GM18502 (cell line): Measurements from ENCODE around the gene GYG1.
"Not testable (repeated sequence)": the region's sequence is repeated elsewhere in the genome, so short reads cannot be mapped to it uniquely, and the experiment has no call there.

Experiments
- ATAC-seq: cut with Tn5 transposase; IDR thresholded peaks from one replicate; pipeline ENCODE4 v1.9.1; 2021; ENCODE audit warnings: mild to moderate bottlenecking; ENCODE audit not compliant: unreplicated experiment, poor library complexity

Gene GYG1

DNA sequence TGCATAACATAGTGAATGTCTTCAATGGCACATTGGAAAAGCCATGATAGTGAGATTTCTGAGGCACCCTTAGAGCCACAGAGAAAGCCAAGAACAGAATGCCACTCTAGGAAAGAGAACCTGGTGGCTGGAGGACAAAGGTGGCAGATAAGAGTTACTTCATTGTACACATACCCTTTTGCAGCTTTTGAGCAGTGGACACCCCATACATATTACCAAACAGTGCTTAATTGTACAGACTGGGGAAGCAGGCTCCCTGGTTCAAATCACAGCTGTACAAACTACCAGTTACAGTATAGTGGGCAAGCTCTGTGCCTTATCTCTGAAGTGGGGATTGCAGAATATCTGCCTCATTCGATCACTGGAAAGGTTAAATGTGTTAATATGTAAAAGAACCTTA is 10.1 kb upstream of the GYG1 start:
- ATAC-seq: no peak

GRCh38 chr3:148987551-148987950 is 3.8 kb upstream of the GYG1 start:
- ATAC-seq: not testable (repeated sequence)

DNA sequence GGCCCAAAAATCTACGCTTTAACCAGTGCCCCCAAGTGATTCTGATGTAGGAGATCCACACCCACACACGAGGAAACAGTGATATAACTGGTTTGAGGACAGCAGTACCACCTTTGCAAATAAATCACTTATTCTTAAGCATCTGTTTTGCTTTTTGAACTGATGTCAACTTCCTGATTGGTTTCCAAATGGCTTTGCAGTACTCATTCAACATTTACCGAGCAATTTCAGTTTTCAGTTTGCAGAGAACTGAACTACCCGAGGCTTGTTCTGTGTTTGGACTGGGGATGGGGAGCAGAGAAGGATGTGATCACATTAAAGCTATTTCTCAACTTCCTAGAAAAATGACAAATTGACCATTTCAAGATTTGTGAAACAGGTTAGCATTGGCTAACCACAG is 1.1 kb upstream of the GYG1 start:
- ATAC-seq: no peak

DNA sequence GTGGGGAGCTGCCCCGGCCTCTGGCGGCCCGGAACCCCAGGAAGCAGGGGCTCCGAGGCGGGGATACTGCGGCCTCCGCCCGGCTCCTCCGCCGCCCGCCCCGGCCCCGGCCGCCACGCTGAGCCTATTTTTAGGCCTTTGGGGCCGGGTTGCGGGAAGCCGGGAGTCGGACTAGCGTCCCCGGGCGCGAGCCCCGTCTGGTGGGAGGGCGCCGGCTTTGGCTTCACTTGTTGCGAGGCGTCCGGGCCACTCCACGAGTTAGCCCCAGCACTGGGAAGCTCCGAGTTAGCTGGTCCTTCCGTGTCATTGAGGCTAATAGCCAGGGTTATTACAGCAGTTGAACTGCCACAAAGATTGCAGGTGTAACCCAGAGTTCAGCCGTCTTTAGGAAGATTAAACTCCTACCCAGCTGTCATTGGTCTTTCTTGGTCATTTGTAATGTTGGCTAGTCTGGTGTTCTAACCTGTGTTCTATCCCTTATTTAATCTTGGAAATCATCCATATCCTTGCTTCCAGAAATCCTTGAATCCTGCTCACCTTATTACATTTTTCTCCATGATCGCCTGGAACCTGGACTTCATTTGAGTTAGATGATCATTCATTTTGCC is 791 bp downstream of the GYG1 start:
- peak; percentile 33 for ATAC-seq

DNA sequence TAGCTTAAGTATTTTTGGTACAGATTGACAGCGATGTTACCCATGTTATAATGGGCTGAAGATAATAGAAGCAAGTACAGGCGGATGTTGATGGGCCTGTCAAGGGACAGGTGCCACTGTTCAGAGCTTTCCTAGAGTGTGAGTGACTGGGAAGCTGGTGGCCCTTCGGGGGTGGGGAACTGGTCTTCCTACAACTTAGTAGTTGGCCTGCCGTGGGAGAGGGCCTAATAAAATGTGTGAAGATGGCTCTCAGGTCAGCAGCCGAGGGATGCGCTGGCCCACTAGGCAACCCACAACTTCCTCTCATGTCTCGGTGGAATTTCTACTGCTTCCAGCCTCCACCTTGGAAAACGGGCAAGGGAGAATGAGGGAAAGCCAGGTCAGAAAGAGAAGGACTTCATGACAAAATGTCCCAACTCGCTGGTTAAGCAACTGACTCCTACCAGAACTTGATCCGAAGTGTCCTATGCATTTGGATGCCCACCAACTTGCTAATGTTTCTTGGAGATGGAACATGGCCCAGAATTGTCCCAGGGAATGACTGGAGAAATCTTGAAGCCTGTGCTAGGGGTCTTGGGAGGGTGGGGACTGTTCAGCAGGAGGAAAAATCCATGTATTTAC is 1.4 kb downstream of the GYG1 start:
- ATAC-seq: no peak

GRCh38 chr3:148997623-148998022 is 6.3 kb downstream of the GYG1 start:
- ATAC-seq: no peak

DNA sequence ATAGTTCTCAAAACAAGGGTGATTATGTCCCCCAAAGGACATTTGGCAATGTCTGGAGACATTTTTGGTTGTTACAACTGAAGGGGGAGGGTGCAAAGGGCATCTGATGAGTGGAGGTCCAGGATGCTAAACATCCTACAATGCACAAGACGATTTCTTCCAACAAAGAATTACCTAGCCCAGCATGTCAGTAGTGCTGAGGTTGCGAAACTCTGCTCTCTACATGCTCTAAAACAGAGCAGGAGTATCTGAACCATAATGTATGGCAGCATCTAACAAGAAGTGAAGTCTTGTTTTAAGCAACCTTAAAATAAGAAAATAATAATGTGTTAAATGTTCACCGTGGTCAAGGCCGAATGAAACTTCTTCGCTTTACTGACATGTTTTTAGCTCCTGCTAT is 7.0 kb downstream of the GYG1 start:
- no peak for ATAC-seq

DNA sequence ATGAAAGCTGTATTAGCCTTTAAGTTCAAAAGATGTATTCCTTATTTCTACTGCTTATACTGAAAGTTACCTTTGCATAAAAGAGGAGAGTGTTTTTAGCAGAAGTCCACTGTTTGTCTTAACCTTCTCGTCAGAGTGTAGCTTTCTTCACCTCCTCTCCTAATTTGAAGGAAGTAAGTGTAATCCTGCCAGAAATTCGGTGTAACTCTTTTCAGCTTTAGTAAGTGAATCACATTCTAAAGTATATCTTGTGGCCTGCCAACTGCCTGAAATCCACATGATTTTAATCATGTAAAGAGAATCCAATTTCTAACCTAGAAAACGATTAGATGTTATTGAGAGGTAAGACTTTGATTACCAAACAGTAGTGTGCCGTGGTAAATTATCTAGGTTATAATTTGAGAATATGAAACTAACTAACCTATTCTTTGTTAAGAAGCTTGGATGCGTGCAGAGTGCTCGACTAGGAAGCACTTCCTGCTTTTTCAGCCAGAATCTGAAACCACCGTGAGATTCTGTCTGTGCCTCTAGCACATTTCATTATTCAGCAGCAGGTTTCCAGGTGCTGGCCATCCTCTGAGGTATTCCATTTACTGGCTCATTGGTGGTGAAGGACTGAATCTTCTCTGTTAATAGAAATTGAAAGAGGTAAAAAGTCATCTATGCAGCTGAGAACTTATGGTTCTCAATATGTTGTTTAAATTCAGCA is 7.5 kb downstream of the GYG1 start:
- peak; percentile 50 for ATAC-seq

- ATAC-seq: peak; percentile 50
Observed at GRCh38 chr3:148999806-149000205, 8.5 kb downstream of the GYG1 start.

DNA sequence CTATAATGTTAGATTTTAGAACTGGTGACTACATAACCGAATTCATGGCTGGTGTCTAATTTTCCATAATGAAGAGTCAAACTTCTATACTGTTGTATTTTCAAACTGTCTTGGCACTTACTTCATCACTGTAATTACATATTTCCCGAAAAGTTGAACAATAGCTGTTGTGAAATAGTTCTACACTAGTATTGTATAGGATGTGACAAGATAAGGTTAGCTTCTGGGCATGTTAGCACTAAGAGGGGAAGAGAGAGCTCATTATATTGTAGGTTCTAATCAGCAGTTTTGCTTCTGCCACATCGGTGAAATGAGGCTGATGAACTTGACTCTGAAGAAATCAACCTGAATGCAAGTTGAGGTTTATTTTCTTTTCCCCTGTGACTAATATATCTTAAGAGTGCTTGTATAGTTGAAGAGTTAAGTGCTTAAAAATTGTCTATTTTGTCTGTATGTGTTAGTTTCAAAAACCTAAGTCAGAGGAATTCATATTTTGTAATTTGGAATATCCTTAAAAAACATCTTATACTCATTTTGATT is 8.9 kb downstream of the GYG1 start:
- no peak for ATAC-seq

- ATAC-seq: no peak
Observed at GRCh38 chr3:149001727-149002126, 10.4 kb downstream of the GYG1 start.

- peak; percentile 81 for ATAC-seq
Observed at GRCh38 chr3:149003653-149004305, 12.4 kb downstream of the GYG1 start.

GRCh38 chr3:149004622-149005021 is 13.3 kb downstream of the GYG1 start:
- ATAC-seq: no peak

- no peak for ATAC-seq
Observed at GRCh38 chr3:149005416-149005815, 14.1 kb downstream of the GYG1 start.

DNA sequence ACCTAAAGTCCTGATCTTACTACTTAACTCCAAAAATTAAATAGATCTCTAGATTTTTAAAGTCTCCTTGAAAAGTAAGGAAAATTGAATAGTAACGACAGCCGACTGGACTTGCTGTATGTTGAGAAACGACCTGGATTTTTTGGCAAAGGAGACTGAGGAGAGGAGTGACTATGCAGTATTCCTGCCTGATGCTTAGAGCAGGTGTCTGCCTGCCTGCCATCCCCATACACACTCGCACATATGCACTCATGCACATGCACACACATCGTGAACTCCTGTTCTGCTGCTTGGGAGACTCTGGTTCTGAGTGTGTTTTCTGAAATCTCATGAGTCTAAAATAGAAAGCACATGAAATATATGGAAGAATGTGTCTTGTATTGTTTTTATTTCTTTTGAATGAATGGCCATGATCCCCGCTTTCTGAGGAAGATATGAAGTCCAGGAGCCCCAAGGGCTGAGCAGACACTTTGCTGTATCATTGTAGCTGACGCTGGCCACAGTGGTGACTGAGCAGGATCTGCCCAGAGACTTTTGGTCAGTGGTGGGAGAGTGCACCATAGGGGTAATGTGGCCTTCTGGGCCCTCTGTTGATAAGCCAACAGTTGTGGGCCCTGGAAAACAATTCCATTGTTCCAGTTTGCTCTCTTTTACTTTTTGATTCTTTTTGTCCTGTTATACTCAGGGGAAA is 16.4 kb downstream of the GYG1 start:
- no peak for ATAC-seq

DNA sequence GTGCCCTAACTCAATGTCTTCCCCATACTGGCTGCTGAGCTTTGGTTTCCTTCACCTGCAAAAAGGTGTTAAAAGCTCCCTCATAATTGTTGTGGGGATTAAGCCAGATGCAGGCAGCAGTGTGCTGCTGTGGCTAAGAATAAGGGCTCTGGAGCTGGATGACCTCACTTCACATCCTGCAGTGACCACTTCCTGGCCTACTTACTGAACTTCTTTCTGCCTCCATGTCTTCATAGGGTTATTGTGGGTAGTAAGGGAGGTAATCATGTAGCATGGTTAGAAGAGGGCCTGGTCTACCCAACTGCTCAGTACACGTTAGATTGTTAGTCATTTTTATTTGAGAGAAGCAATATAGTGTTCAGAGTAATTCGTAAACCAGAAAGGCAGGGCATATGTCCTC is 18.4 kb downstream of the GYG1 start:
- peak; percentile 89 for ATAC-seq

- no peak for ATAC-seq
Observed at GRCh38 chr3:149010504-149010951, 19.2 kb downstream of the GYG1 start.

- ATAC-seq: no peak
Observed at GRCh38 chr3:149010966-149011365, 19.6 kb downstream of the GYG1 start.

- ATAC-seq: no peak
Observed at GRCh38 chr3:149011676-149012075, 20.3 kb downstream of the GYG1 start.

DNA sequence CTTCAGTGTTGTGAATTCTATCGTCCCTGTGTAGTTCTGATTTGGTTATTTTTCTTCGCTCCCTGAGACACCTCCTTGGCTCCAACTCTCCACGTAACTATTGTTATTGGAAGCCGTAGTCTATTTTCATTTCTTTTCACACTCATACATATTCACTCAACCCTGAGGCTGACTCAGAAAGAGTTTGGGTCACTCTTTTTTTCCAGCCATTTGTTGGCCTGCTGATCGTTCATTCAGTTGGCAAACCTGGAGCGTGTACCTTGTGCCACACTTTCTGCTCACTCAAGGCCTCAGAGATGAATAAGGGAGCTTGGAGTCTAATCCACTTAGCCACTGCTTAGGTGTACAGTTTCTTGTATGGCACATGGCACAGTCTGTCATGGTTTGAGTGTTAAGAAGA is 22.4 kb downstream of the GYG1 start:
- ATAC-seq: no peak
